ENCODE measurements around the gene PBX4. TPM values are rescaled to one million over a fixed set of nuclear protein-coding genes. Genes with fewer than 3 reads are reported as not detected.
A peak's percentile ranks its signal among the peaks of the same experiment; 100 is the strongest.

The PBX4 gene
- total RNA-seq, 1 experiment from 2014 or later, result 2.4 TPM

DNA sequence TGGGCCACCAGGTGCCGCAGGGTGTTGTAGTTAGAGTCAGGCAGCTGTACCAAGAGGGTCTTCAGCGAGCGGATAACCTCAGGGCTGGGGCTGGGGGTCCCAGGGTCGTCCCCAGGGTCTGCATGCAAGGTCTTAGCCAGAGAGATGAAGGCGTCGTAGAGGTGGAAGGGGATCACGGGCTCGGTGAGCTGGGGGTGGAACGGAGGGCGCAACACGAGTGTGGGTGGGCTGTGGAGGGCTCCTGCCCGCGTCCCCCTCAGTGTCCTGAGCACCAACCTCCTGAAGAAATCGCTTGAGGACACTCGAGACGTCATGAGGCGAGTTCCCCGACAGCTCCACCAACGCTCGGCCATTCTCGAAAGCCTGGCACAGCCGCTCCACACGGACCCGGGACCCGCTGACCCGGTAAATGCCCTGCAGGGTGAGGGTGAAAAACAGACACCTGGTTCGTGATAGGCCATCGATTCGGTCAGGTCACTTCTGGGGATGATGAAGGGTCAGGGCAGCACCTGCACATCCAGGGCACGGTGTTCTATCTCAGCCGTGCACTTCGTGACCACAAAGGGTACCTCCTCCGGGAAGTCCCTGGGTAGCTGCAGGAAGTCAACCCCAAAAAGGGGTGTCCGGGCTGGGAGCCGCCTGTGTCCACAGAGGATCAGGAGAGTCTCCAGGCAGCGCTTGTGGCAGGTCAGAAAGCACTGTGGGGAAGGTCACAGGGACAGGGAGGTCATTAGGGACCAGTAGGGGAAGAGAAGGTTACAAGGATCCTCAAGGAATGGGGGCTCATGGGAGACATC is 16.2 kb upstream of the PBX4 start:
- DNase-seq, result no peak
- no peak overlapping the region for H3K4me3 ChIP-seq
- no peaks in the 10 kb centered on the region for H3K27me3 ChIP-seq
- peaks cover 22% of the 10 kb centered on the region for H3K36me3 ChIP-seq
- H3K9me3 ChIP-seq, result no peaks in the 10 kb centered on the region

GRCh38 chr19:19633711-19634515 is 15.4 kb upstream of the PBX4 start:
- Histone ChIP-seq H3K9me3 (no peaks in the 10 kb centered on the region), H3K27me3 (no peaks in the 10 kb centered on the region), H3K4me3 (no peak overlapping the region), H3K36me3 (peaks cover 19% of the 10 kb centered on the region)
- DNase-seq, result no peak

DNA sequence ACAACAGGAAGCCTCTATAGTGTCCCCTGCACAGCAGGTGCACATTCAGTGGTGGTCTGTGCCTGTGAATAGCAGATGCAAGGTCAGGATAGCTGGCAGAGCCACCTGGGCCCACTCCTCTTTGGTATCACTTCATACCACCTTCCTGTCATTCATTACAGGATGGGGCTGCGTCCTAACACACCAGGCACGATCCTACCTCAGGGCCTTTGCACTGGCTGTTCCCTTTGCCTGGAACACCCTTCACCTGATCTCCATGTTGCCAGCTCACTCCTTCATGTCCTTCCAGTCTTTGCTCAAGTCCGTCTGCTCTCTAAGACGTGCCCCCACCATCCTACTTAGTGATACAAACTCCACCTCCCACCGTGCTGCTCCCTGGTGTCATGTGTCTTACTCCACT is 14.2 kb upstream of the PBX4 start:
- Histone ChIP-seq H3K9me3 (no peaks in the 10 kb centered on the region), H3K4me3 (no peak overlapping the region), H3K27me3 (no peaks in the 10 kb centered on the region), H3K36me3 (peaks cover 19% of the 10 kb centered on the region)
- no peak for DNase-seq

DNA sequence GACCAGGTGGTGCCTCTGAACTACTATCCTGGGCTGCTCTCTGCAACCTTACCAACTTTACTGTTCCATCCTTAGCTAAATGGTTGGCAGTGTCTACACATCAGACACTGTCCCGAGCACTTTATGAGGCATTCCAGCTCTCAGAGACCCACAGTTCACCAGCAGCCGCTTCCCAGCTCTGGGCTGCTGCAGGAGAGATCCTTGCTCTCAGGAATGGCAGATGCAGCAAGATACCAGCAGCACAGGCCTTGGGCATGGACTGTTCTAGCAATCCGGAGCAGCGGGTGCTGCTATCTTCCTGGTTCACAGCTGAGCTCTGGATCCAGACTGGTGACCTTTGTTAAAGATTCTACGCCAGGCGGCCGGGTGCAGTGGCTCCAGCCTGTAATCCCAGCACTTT is 12.9 kb upstream of the PBX4 start:
- no peak for DNase-seq
- Histone ChIP-seq H3K36me3 (peaks cover 17% of the 10 kb centered on the region), H3K4me3 (no peak overlapping the region), H3K9me3 (no peaks in the 10 kb centered on the region), H3K27me3 (no peaks in the 10 kb centered on the region)

DNA sequence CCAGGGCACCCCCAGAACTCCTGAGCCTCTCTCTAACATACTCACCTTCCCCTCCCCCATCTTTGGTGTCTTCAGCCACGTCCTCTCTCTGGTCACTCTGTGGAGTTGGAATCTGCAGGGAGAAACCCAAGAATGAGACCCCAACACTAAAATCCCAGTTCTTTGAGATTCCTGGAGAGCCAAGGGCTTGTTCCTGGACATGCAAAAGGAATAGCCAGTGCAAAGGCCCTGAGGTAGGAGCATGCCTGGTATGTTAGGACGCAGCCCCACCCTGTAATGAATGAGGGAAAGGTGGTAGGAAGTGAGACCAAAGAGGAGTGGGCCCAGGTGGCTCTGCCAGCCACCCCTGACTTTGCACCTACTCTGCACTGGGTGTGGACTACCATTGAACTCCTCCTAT is 11.9 kb upstream of the PBX4 start:
- H3K9me3 ChIP-seq, result no peaks in the 10 kb centered on the region
- no peaks in the 10 kb centered on the region for H3K27me3 ChIP-seq
- no peak for DNase-seq
- peaks cover 16% of the 10 kb centered on the region for H3K36me3 ChIP-seq
- no peak overlapping the region for H3K4me3 ChIP-seq

DNA sequence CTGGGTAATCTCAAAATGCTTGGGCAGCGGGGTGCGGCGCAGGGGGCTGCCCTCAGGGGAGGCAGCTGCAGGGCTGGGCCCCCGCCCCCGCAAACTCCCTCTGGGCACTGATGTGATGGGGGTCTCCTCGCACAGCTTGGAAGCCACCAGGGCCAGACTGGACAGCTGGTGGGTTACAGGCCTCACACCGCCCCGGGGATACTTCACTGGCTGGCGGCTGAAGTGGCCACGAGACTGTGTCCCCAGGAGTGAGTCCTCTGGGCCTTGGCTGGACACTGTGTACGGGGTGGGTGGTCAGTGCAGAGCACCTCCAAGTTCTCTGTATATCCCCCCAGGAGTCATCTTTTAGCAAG is 11.6 kb upstream of the PBX4 start:
- no peak for DNase-seq
- Histone ChIP-seq H3K4me3 (no peak overlapping the region), H3K36me3 (peaks cover 16% of the 10 kb centered on the region), H3K9me3 (no peaks in the 10 kb centered on the region), H3K27me3 (no peaks in the 10 kb centered on the region)

- H3K4me3 ChIP-seq, result no peak overlapping the region
- no peaks in the 10 kb centered on the region for H3K9me3 ChIP-seq
- no peaks in the 10 kb centered on the region for H3K27me3 ChIP-seq
- peaks cover 6% of the 10 kb centered on the region for H3K36me3 ChIP-seq
- no peak for DNase-seq
Observed at GRCh38 chr19:19628501-19629134, 10.1 kb upstream of the PBX4 start.

DNA sequence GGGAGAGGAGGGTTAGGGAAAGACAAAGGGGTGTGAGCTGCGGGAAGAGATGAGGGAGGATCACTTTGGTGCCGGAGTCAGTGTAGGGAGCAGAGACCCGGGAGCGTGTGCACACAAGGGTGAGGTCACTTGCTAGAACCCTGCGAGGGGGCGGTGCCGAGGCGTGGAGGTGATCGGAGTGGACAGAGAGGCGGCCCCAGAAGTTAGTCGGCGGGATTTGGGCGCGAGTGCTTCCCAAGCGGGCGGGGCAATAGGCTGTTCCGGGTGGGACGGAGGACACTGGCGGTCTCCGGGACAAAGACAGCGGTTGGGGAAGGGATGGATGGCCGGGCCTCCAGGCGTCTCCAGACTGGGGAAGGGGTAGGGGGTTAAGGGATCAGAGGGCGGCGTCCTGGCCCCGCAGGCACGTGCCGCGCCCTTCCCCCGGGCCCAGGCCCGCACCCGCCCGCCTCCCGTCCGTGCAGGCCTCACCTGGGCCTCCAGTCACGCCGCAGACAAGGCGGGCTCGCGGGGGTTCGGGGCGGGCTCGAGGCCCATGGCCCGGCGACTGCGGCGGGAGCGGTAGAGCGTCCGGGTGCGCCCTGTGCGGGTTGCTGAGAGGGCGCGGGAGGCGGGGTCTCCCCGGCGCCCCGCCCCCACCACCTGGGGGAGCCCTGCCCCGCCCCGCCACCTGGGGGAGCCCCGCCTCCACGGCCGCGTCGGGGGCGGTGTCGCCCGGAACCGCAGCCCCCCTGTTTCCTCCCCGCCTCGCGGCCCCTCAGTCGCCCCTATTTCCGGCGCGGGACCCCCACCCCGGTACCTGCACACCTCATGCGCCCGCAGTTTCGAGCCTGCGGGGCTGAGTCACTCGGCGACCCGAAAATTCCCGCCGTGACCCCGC is 9.4 kb upstream of the PBX4 start, which contains the start of gene LPAR2:
Gene LPAR2, minus strand, starts transcription at position 600 of the 880 bp plus-strand sequence. CDS start 945 bp downstream, outside the sequence.
- no peak for DNase-seq
- no peaks in the 10 kb centered on the region for H3K27me3 ChIP-seq

GRCh38 chr19:19626516-19627472 is 8.3 kb upstream of the PBX4 start:
- H3K9me3 ChIP-seq, result no peaks in the 10 kb centered on the region
- DNase-seq, result no peak
- no peaks in the 10 kb centered on the region; the same call in 1 of the 2 replicates for H3K36me3 ChIP-seq

More for the DNA sequence above, 9.4 kb upstream of the PBX4 start, which contains the start of gene LPAR2:
- Histone ChIP-seq H3K36me3 (no peaks in the 10 kb centered on the region; the same call in 1 of the 2 replicates), H3K9me3 (no peaks in the 10 kb centered on the region), H3K4me3 (no peak within 1 kb of the TSS)

DNA sequence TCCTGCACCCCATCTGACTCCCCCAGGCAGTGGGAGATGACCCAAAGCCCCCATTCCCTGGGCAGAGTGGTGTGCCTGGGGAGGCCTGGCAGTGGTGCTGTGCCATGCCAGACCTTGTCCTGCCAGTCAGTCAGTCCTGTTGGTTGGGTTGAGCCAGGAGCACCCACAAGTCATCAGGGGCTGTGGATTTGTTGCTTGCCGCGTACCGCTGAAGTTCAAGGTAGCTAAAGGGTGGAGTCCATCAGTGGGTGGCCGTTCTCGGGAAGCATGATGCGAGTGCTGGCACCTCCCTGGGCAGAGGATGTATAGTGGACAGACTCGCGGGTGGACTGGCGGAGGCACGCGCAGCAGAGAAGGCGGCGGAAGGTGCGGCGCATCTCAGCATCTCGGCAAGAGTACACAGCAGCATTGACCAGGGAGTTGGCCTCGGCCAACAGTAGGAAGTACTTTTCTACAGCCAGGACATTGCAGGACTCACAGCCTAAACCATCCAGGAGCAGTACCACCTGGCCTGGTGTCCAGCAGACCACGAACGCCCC is 5.6 kb upstream of the PBX4 start:
- no peak overlapping the region for H3K4me3 ChIP-seq
- DNase-seq, result no peak

More at GRCh38 chr19:19626516-19627472, 8.3 kb upstream of the PBX4 start:
- Histone ChIP-seq H3K4me3 (no peak overlapping the region), H3K27me3 (no peaks in the 10 kb centered on the region)

DNA sequence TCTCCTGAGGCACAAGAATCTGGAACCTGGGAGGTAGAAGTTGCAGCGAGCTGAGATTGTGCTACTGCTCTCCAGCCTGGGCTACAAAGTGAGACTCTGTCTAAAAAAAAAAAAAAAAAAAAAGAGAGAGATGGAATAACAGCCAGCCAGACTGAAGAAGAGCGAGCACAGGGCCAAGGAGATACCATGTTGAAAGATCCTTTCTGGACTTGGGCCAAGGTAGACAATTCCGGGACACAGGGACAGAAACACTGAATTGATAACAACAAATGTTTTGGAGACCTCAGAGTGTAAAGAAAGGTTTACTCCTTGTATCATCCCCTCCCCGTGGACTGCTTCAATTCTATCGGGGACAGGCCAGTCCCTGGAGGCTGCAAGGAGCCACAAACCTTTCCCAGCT is 4.9 kb upstream of the PBX4 start:
- no peaks in the 10 kb centered on the region for H3K9me3 ChIP-seq
- no peaks in the 10 kb centered on the region for H3K36me3 ChIP-seq
- DNase-seq, result no peak
- H3K4me3 ChIP-seq, result no peak overlapping the region
- no peaks in the 10 kb centered on the region for H3K27me3 ChIP-seq

More for the DNA sequence above, 5.6 kb upstream of the PBX4 start:
- Histone ChIP-seq H3K27me3 (no peaks in the 10 kb centered on the region), H3K9me3 (no peaks in the 10 kb centered on the region), H3K36me3 (no peaks in the 10 kb centered on the region)

DNA sequence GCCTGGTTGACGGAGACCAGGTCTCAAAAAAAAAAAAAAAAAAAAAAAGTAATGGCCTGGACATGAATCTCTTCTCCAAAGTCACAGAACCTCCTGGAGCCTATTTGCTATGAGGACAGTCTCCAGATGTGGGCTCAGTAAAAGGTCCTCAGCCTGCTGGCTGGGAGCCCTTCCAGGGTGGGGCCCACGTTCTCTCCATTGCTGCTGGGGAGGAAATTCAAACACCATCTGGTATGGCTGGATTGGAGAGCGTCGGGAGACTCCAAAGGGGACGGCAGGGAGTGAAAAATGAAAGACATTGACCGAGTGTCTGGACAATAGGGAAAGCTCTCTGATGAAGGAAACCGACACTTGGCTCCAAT is 1.3 kb upstream of the PBX4 start:
- Histone ChIP-seq H3K9me3 (no peaks in the 10 kb centered on the region), H3K4me3 (no peak overlapping the region), H3K36me3 (no peaks in the 10 kb centered on the region), H3K27me3 (no peaks in the 10 kb centered on the region)
- DNase-seq, result no peak

DNA sequence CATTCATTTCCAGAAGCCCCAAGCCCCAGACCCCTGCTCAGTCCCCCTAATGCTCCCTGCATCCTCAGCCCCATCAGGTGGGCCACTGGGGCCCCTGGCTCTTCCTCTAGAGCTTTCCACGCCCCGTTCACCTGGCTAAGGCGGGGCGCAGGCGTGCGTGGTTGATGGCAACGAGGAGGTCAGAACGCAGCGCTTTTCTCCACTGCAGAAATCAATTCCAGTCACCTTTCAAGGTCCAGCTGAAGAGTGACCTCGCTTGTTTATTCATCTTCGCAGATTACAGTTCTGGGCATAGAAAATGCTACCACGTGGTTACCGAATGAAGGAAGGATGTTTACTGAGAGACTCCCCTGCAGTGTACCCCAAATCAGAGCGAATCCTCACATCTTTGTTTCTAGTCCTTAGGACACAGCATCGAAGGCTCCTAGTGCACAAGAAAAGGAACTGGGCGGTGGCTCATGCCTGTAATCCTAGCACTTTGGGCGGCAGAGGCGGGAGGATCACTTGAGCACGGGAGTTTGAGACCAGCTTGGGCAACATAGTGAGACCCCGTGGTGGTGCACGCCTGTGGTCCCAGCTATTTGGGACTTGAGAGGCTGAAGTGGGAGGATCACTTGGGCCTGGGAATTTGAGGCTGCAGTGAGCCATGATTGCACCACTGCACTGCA is 828 bp upstream of the PBX4 start:
- H3K9me3 ChIP-seq, result no peaks in the 10 kb centered on the region
- peak overlapping the region; percentile 57; the same call in 1 of the 2 replicates for H3K4me3 ChIP-seq
- H3K27me3 ChIP-seq, result no peaks in the 10 kb centered on the region
- no peak for DNase-seq
- no peaks in the 10 kb centered on the region for H3K36me3 ChIP-seq

DNA sequence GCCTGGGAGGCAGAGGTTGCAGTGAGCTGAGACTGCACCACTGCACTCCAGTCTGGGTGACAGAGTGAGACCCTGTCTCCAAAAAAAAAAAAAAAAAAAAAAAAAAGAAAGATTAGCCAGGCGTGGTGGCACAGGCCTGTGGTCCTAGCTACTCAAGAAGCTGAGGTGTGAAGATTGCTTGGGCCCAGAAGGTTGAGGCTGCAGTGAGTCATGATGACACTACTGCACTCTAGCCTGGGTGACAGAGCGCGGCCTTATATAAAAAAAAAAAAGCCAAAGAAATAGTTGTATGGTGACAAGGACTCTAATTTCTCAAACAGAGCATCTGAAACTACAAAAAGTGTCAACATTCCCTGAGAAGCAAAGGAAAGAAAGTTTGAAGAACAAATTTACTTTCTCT is 3.4 kb downstream of the PBX4 start:
- no peak for DNase-seq
- Histone ChIP-seq H3K36me3 (no peaks in the 10 kb centered on the region), H3K9me3 (no peaks in the 10 kb centered on the region), H3K4me3 (no peak overlapping the region), H3K27me3 (no peaks in the 10 kb centered on the region)

GRCh38 chr19:19613506-19613905 is 5.0 kb downstream of the PBX4 start:
- DNase-seq, result no peak
- H3K4me3 ChIP-seq, result no peak overlapping the region

More at GRCh38 chr19:19613506-19613905, 5.0 kb downstream of the PBX4 start:
- Histone ChIP-seq H3K9me3 (no peaks in the 10 kb centered on the region), H3K27me3 (no peaks in the 10 kb centered on the region), H3K36me3 (no peaks in the 10 kb centered on the region)
